DMS53 treated with DMSO at 0.1 percent for 48 hours (cell line): ENCODE data around the gene BTK.

Source experiments
- DNase-seq: peaks from one replicate; lab custom pipeline; 2025; ENCODE audit not compliant: unreplicated experiment; lab: John Stamatoyannopoulos, UW

BTK gene

DNA sequence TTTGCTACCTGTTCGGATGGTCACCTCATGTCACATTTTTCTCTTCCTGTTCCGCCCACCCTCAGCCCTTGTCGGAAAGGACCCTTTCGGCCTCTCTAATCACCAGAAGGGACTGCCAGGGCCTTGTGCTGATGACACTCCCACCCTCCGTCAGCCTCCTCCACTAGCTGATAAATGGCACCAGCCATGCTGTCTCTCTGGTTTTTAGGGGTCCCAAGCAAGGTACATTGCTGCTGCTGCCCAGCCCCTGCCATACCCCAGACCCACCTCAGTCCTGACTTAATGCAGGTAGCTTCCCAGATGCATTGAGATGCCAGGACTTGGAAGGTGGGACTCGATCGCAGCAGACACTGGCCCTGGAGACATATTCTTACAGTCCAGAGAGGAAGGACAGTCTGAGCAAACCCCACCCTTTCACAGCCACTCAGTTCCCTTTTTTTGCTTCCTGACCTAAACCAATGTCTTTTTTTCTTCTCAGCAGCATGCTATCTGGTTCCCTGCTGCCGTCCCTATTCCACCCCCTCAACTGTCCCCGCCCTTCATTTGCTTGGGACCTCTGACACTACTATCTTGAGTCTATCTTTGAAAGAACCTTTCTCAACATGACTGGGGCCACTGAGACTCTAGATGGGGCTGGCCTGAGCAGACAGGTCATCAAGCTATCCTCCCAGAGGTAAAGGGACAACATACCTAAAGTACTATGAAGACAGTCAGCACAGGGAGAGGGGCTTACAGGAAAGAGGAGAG is at the start of gene BTK:
TSS of gene BTK (minus strand) at position 397 of the 747 bp plus-strand sequence. CDS start 10,907 bp downstream, outside the sequence.
- DNase-seq, result no peak

- DNase-seq, result peak; percentile 32
Measured at GRCh38 chrX:101430457-101431078, 44.6 kb upstream of the BTK start.

DNA sequence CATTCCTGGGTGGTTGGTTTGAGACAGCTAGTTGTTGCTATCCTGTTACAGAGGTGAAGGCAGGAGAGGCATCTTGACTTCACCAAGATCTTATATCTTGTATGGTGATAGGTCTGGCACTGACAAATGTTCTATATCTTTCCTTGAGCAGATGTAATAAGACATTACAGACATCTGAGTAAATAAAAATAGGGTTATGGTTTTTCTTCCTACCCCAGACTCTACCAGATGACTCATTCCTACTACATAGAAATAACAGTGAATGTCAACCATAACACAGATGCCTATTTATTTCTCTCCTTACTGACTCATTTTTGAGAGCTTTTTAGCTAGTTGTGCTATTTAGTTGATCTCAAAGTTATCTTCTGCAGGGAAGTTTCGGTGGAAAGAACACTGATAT is 43.9 kb upstream of the BTK start:
- peak; percentile 3 for DNase-seq

GRCh38 chrX:101427954-101428353 is 42.0 kb upstream of the BTK start:
- DNase-seq, result no peak

- no peak for DNase-seq
Measured at GRCh38 chrX:101419489-101419888, 33.5 kb upstream of the BTK start.

DNA sequence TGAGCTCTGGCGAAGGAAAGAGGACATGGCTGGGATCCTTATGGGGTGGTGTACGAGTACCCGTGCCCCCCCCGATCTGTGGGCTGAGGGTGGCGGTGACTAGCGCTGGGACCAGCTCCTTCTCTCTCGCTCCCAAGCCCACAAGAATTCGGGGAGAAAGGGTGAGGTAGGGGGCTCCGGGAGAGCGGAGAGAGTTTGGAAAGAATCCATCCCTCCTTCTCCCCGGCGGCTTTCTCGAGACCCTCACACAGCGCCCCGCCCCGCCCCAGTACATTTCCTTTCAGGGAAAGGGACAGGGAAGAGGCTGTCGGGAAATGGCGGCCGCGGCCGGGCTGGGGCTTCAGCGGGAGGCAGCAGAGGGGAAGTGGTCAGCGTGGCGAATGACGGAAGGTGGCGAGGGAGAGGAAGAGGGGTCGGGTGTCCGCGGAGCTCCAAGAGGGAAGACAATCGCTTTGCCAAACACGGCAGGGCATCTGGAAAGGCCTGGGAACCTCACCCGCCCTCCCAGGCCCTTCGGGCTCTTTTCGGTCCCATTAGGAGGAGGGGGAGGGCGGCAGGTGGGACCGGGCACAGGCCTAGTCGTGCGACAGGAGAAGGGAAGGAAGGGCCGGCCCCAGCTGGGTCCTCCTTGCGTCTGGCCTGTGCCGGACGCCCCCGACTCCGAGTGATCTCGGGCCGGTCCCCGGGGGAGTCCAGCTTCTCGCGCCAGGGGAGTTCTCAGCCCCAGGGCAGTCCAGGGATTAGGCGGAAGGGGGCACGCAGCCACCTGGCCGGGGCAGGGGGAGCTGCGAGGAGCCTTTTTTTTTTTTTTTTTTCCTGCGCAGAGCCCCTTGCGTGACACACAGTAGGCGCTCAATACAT is 32.2 kb upstream of the BTK start:
- DNase-seq, result no peak

GRCh38 chrX:101417190-101417589 is 31.2 kb upstream of the BTK start:
- no peak for DNase-seq

GRCh38 chrX:101416691-101417090 is 30.7 kb upstream of the BTK start:
- no peak for DNase-seq

GRCh38 chrX:101415180-101416145 is 29.5 kb upstream of the BTK start:
- DNase-seq, result peak; percentile 65

DNA sequence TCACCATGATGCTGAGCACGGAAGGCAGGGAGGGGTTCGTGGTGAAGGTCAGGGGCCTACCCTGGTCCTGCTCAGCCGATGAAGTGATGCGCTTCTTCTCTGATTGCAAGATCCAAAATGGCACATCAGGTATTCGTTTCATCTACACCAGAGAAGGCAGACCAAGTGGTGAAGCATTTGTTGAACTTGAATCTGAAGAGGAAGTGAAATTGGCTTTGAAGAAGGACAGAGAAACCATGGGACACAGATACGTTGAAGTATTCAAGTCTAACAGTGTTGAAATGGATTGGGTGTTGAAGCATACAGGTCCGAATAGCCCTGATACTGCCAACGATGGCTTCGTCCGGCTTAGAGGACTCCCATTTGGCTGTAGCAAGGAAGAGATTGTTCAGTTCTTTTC is 26.0 kb upstream of the BTK start:
- DNase-seq, result no peak

DNA sequence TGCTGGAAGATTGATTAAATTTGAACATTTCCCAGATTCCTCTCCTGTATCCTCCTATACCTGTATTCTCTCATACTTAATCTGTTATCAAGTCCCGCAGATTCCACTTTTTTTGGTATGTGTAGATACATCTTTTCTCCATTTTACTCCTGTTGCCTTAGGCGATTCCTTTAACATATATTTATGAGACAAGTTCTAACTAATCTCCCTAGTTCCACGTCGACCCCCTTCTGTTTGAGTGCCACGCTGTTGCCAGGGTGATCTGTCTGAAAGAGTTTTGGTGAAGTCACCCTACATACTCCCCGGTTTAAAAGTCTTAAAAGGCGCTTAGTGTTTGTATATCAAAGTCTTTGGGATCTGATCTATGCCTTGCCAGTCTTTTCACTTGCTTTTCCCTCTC is 24.5 kb upstream of the BTK start:
- no peak for DNase-seq

- no peak for DNase-seq
Measured at GRCh38 chrX:101409043-101409442, 23.1 kb upstream of the BTK start.

DNA sequence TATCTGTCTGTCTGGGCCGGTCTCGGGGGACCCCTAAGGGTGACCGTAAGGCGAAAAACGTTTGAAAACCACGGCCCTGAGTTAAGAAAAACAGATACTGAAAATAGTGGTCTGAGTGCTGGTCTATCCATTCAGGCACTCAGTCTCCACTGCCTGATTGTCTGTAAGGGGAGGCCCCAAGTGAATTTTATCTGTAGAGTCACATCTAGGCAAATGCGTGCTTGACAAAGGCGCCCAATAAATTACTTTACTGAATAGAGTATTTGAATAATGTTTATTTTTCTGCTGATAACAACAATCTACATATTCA is 22.5 kb upstream of the BTK start:
- DNase-seq, result no peak

DNA sequence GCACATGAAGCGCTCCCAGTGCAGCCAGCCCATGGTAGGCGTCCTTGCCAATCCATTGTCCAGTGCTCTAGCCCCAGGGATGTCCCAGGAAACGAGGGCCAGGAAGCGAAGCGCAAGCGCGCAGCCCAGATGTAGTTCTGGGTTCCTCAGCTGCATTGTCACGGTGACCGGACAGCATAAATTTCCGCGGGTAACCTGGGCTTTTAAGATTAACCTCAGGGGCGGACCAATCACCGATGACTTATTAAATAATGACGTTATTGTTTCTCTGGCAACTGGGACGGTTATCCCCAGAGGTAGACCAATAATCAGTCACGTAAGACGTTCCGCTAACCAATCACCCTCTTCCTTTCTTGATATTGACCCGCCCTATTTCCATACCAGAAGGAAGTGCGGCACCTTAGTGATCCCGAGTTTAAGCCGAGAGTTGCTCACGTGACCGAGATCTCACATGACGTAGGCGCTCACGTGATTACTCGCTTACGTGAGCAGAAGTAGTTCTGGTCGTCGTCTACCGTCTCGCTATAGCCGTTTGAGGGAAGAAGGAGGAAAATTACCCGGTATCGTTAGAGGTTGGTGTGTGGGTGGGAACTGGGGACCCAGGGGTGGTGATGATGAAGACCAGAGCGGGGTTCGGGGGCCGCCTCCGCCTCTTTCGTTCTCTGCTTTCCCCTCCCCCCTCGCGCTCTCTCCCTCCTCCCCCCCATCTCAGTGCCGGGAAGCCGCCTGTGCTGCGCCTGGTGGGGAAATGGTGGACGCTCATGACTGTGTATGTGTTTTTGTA is 21.9 kb upstream of the BTK start, which contains the start of the genes GLA and HNRNPH2:
TSS of gene GLA (minus strand) at position 178 of the 784 bp plus-strand sequence. CDS start at position 156, 22 bp downstream.
TSS of gene HNRNPH2 (plus strand) at position 475 of the 784 bp plus-strand sequence. CDS start 3,767 bp downstream, outside the sequence.
- DNase-seq, result peak; percentile 96

- no peak for DNase-seq
Measured at GRCh38 chrX:101407167-101407747, 21.3 kb upstream of the BTK start.

- no peak for DNase-seq
Measured at GRCh38 chrX:101399825-101400224, 13.8 kb upstream of the BTK start.

GRCh38 chrX:101398694-101399093 is 12.7 kb upstream of the BTK start:
- DNase-seq, result no peak

DNA sequence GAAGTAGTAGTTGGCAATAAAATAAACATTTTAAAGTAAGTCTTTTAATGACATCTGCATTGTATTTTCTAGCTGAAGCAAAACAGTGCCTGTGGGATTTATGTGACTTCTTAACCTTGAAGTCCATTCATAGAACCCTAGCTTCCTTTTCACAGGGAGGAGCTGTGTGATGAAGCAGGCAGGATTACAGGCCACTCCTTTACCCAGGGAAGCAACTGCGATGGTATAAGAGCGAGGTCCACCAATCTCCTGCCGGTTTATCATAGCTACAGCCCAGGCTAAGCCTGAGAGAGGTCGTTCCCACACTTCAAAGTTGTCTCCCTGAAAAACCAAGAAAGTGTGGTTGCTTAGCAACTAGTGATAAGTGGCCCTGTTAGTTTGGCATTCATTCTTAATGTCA is 11.8 kb upstream of the BTK start:
- no peak for DNase-seq

- DNase-seq, result no peak
Measured at GRCh38 chrX:101395789-101396188, 9.8 kb upstream of the BTK start.
